Measurements from ENCODE around the gene JPT2. TPM values are rescaled to one million over a fixed set of nuclear protein-coding genes. Genes with fewer than 3 reads are reported as not detected.

The JPT2 gene
- total RNA-seq, 4 donors from 2014 or later: 20.8 to 57.5 (median 38.2) TPM

GRCh38 chr16:1638757-1639156, 39.3 kb upstream of the JPT2 start:
- H3K27ac ChIP-seq (replicated peaks in 1 of 4): no peak overlapping the region
- 90% methylated on average over 7 of the region's 8 CpGs for WGBS
- intact Hi-C loops (cut with DNase I): no loop called here
- no peaks in the 10 kb centered on the region for H3K27me3 ChIP-seq
- no peak overlapping the region for H3K4me3 ChIP-seq
- peaks cover 67 to 96% (median 89%) of the 10 kb centered on the region in 4 donors for H3K36me3 ChIP-seq
- no peak for DNase-seq (ENCODE audit: extremely low spot score)
- TF ChIP-seq POLR2AphosphoS5 (IDR thresholded peaks at IDR 0.05): no peak
- no peak for TF ChIP-seq EP300 (IDR thresholded peaks at IDR 0.05)
- no peak for TF ChIP-seq CTCF (IDR thresholded peaks at IDR 0.05)
- TF ChIP-seq POLR2A (IDR thresholded peaks at IDR 0.05; ENCODE audit: low read depth): no peak
- no peaks in the 10 kb centered on the region for H3K9me3 ChIP-seq
- peaks cover 0 to 12% (median 3%) of the 10 kb centered on the region in 4 donors for H3K4me1 ChIP-seq

GRCh38 chr16:1639282-1639681, 38.8 kb upstream of the JPT2 start:
- H3K9me3 ChIP-seq: no peaks in the 10 kb centered on the region
- intact Hi-C loops (cut with DNase I): no loop called here
- H3K4me3 ChIP-seq: no peak overlapping the region
- no peaks in the 10 kb centered on the region for H3K27me3 ChIP-seq
- TF ChIP-seq POLR2AphosphoS5 (IDR thresholded peaks at IDR 0.05) (no peak), POLR2A (IDR thresholded peaks at IDR 0.05; ENCODE audit: low read depth) (no peak), CTCF (IDR thresholded peaks at IDR 0.05) (no peak), EP300 (IDR thresholded peaks at IDR 0.05) (no peak)
- no peak overlapping the region for H3K27ac ChIP-seq (replicated peaks in 1 of 4)
- peaks cover 62 to 96% (median 89%) of the 10 kb centered on the region in 4 donors for H3K36me3 ChIP-seq
- peaks cover 0 to 12% (median 3%) of the 10 kb centered on the region in 4 donors for H3K4me1 ChIP-seq
- DNase-seq (ENCODE audit: extremely low spot score): no peak
- 62% methylated on average over 2 of the region's 2 CpGs for WGBS

GRCh38 chr16:1639860-1640259, 38.2 kb upstream of the JPT2 start:
- intact Hi-C loops (cut with DNase I): no loop called here
- WGBS: 86% methylated on average over 11 of the region's 11 CpGs
- Histone ChIP-seq H3K27me3 (no peaks in the 10 kb centered on the region), H3K9me3 (no peaks in the 10 kb centered on the region), H3K4me1 (peaks cover 0 to 12% (median 3%) of the 10 kb centered on the region in 4 donors), H3K27ac (replicated peaks in 1 of 4) (no peak overlapping the region), H3K36me3 (peaks cover 57 to 96% (median 89%) of the 10 kb centered on the region in 4 donors), H3K4me3 (no peak overlapping the region)
- TF ChIP-seq EP300 (IDR thresholded peaks at IDR 0.05): no peak
- TF ChIP-seq POLR2A (IDR thresholded peaks at IDR 0.05; ENCODE audit: low read depth): no peak
- TF ChIP-seq POLR2AphosphoS5 (IDR thresholded peaks at IDR 0.05): no peak
- no peak for TF ChIP-seq CTCF (IDR thresholded peaks at IDR 0.05)
- no peak for DNase-seq (ENCODE audit: extremely low spot score)

GRCh38 chr16:1640261-1640941, 37.7 kb upstream of the JPT2 start:
- Histone ChIP-seq H3K4me1 (peaks cover 0 to 12% (median 3%) of the 10 kb centered on the region in 4 donors), H3K9me3 (no peaks in the 10 kb centered on the region), H3K27ac (replicated peaks in 1 of 4) (no peak overlapping the region), H3K4me3 (no peak overlapping the region), H3K27me3 (no peaks in the 10 kb centered on the region), H3K36me3 (peaks cover 57 to 96% (median 88%) of the 10 kb centered on the region in 4 donors)
- intact Hi-C loops (cut with DNase I): no loop called here
- no peak for TF ChIP-seq POLR2A (IDR thresholded peaks at IDR 0.05; ENCODE audit: low read depth)
- no peak for TF ChIP-seq EP300 (IDR thresholded peaks at IDR 0.05)
- TF ChIP-seq POLR2AphosphoS5 (IDR thresholded peaks at IDR 0.05): no peak
- no peak for TF ChIP-seq CTCF (IDR thresholded peaks at IDR 0.05)
- no peak for DNase-seq (ENCODE audit: extremely low spot score)
- 77% methylated on average over 18 of the region's 20 CpGs for WGBS

All from esophagus muscularis mucosa (tissue), 4 donors.